Measurements from ENCODE around the gene C4orf46.

- TF ChIP-seq POLR2AphosphoS5 (IDR thresholded peaks at IDR 0.05; ENCODE audit: low read depth, low read length): peak; percentile 52
- 0 out of 2 replicates have a peak, but pooled peaks have one; percentile 31 for TF ChIP-seq SIN3A (IDR thresholded peaks at IDR 0.05; ENCODE audit: borderline replicate concordance, insufficient read depth, low read length)
- TF ChIP-seq, protein P1, sequence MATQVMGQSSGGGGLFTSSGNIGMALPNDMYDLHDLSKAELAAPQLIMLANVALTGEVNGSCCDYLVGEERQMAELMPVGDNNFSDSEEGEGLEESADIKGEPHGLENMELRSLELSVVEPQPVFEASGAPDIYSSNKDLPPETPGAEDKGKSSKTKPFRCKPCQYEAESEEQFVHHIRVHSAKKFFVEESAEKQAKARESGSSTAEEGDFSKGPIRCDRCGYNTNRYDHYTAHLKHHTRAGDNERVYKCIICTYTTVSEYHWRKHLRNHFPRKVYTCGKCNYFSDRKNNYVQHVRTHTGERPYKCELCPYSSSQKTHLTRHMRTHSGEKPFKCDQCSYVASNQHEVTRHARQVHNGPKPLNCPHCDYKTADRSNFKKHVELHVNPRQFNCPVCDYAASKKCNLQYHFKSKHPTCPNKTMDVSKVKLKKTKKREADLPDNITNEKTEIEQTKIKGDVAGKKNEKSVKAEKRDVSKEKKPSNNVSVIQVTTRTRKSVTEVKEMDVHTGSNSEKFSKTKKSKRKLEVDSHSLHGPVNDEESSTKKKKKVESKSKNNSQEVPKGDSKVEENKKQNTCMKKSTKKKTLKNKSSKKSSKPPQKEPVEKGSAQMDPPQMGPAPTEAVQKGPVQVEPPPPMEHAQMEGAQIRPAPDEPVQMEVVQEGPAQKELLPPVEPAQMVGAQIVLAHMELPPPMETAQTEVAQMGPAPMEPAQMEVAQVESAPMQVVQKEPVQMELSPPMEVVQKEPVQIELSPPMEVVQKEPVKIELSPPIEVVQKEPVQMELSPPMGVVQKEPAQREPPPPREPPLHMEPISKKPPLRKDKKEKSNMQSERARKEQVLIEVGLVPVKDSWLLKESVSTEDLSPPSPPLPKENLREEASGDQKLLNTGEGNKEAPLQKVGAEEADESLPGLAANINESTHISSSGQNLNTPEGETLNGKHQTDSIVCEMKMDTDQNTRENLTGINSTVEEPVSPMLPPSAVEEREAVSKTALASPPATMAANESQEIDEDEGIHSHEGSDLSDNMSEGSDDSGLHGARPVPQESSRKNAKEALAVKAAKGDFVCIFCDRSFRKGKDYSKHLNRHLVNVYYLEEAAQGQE (IDR thresholded peaks at IDR 0.05; ENCODE audit: insufficient read depth in 1 of 2, low read depth in 2 of 2, low read length in 2 of 2): no peak
Observed at GRCh38 chr4:158671915-158672806, 474 bp upstream of the C4orf46 start, which contains the start of gene ETFDH.

All from PFSK-1 (cell line).